ENCODE data around the gene DUSP11. TPM values are rescaled to one million over a fixed set of nuclear protein-coding genes. Genes with fewer than 3 reads are reported as not detected.

DUSP11 gene
- total RNA-seq, 4 donors from 2014 or later, result 13.6 to 15.8 (median 14.7) TPM

GRCh38 chr2:73823416-73823815 lies 43.5 kb upstream of the DUSP11 start:
- ATAC-seq (no peak), DNase-seq (no peak)
- H3K4me3 ChIP-seq, result no peak overlapping the region
- H3K36me3 ChIP-seq, result no peaks in the 10 kb centered on the region
- peaks cover 3 to 6% of the 10 kb centered on the region in 2 donors for H3K4me1 ChIP-seq
- TF ChIP-seq CTCF (IDR thresholded peaks at IDR 0.05 in 4 of 5, conservative IDR thresholded peaks at IDR 0.05 in 1 of 5), result no peak
- TF ChIP-seq POLR2A (IDR thresholded peaks at IDR 0.05), result no peak
- intact Hi-C loops (cut with DNase I; ENCODE audit: low total_unique reads) (loop anchor here (10.0 kb wide), 6 partner anchors 161 to 571 kb away; partner anchors contain the start of genes BOLA3, MOB1A and TET3), in situ Hi-C loops (cut with MboI; ENCODE audit: low sequenced_read_pairs in 4 of 4) (loop anchor here in 3 of 4 donors (10.0 to 25.0 kb wide), 3 partner anchors 101 to 514 kb away; partner anchors contain the start of genes SLC4A5 (in 2 of the 3) and DGUOK (in 1 of the 3))
- no peak overlapping the region for H3K27ac ChIP-seq
- peaks cover 0 to 3% (median 0%) of the 10 kb centered on the region in 3 donors for H3K27me3 ChIP-seq
- no peaks in the 10 kb centered on the region for H3K9me3 ChIP-seq

GRCh38 chr2:73822991-73823390 lies 43.1 kb upstream of the DUSP11 start:
- intact Hi-C loops (cut with DNase I; ENCODE audit: low total_unique reads) (loop anchor here (10.0 kb wide), 6 partner anchors 162 to 572 kb away; partner anchors contain the start of genes BOLA3, MOB1A and TET3), in situ Hi-C loops (cut with MboI; ENCODE audit: low sequenced_read_pairs in 4 of 4) (loop anchor here in 3 of 4 donors (10.0 to 25.0 kb wide), 3 partner anchors 102 to 514 kb away; partner anchors contain the start of genes SLC4A5 (in 2 of the 3) and DGUOK (in 1 of the 3))
- no peak overlapping the region for H3K4me3 ChIP-seq
- no peak overlapping the region for H3K27ac ChIP-seq
- TF ChIP-seq CTCF (IDR thresholded peaks at IDR 0.05 in 4 of 5, conservative IDR thresholded peaks at IDR 0.05 in 1 of 5) (no peak), POLR2A (IDR thresholded peaks at IDR 0.05) (no peak)
- DNase-seq, result no peak
- H3K27me3 ChIP-seq, result peaks cover 0 to 3% (median 0%) of the 10 kb centered on the region in 3 donors
- ATAC-seq, result no peak
- H3K9me3 ChIP-seq, result no peaks in the 10 kb centered on the region
- no peaks in the 10 kb centered on the region for H3K36me3 ChIP-seq
- peaks cover 0 to 2% of the 10 kb centered on the region in 2 donors for H3K4me1 ChIP-seq

DNA sequence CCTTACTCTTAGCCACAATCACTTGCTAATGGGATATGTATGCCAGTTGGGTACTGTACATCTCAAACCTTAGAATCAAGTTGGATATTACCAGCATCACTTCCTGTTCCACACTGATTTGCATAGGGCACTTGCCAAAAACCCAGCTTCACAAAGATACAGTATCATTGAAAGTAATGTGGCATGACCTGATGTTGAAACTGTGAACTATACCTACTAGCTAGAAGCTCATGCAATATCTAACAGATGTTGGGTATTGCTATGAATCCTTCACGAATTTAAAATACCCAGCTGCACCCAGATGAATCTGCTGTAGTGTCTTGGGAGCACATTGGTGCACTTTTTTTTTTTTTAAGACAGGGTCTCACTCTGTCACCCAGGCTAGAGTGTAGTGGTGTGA lies 42.4 kb upstream of the DUSP11 start:
- Histone ChIP-seq H3K4me1 (no peaks in the 10 kb centered on the region), H3K4me3 (no peak overlapping the region), H3K27me3 (peaks cover 0 to 3% (median 0%) of the 10 kb centered on the region in 3 donors), H3K9me3 (no peaks in the 10 kb centered on the region), H3K27ac (no peak overlapping the region), H3K36me3 (no peaks in the 10 kb centered on the region)
- no peak for ATAC-seq
- intact Hi-C loops (cut with DNase I; ENCODE audit: low total_unique reads) (loop anchor here (10.0 kb wide), 6 partner anchors 163 to 573 kb away; partner anchors contain the start of genes BOLA3, MOB1A and TET3), in situ Hi-C loops (cut with MboI; ENCODE audit: low sequenced_read_pairs in 4 of 4) (loop anchor here in 3 of 4 donors (10.0 to 25.0 kb wide), 3 partner anchors 103 to 515 kb away; partner anchors contain the start of genes SLC4A5 (in 2 of the 3) and DGUOK (in 1 of the 3))
- no peak for DNase-seq
- TF ChIP-seq CTCF (IDR thresholded peaks at IDR 0.05 in 4 of 5, conservative IDR thresholded peaks at IDR 0.05 in 1 of 5) (no peak), POLR2A (IDR thresholded peaks at IDR 0.05) (no peak)

DNA sequence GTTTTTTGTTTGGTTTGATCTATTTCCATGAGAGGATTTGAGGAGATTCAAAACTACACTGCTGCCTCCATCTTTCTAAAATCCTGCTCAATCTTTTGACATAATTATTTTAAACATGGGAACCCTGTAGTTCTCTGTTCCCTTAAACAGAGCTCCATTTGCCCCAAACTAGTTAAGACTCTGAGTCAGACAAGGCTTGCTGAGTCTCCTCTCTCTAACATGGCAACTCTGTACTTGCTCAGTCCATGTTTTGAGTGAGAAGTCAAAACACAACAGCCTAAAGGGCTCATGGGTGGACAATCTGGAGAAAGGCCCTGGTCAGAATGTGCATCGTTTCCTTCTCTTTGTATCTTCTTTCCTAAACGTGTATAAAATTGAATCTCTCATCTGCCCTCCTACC lies 41.8 kb upstream of the DUSP11 start:
- Histone ChIP-seq H3K4me1 (no peaks in the 10 kb centered on the region), H3K27me3 (peaks cover 0 to 3% (median 0%) of the 10 kb centered on the region in 3 donors), H3K4me3 (no peak overlapping the region), H3K36me3 (no peaks in the 10 kb centered on the region), H3K27ac (no peak overlapping the region), H3K9me3 (no peaks in the 10 kb centered on the region)
- ATAC-seq (no peak), DNase-seq (no peak)
- in situ Hi-C loops (cut with MboI; ENCODE audit: low sequenced_read_pairs in 4 of 4), result loop anchor here in 3 of 4 donors (10.0 to 25.0 kb wide), 3 partner anchors 103 to 516 kb away; partner anchors contain the start of genes SLC4A5 (in 2 of the 3) and DGUOK (in 1 of the 3)
- intact Hi-C loops (cut with DNase I; ENCODE audit: low total_unique reads), result loop anchor here (10.0 kb wide), 6 partner anchors 163 to 573 kb away; partner anchors contain the start of genes BOLA3, MOB1A and TET3
- TF ChIP-seq POLR2A (IDR thresholded peaks at IDR 0.05) (no peak), CTCF (IDR thresholded peaks at IDR 0.05 in 4 of 5, conservative IDR thresholded peaks at IDR 0.05 in 1 of 5) (no peak)

All from gastrocnemius medialis (tissue), 4 donors.